Inflammatory macrophage (primary cell): ENCODE results near the gene TMOD4.
A peak's percentile ranks its signal among the peaks of the same experiment; 100 is the strongest.

Experiments used
- DNase-seq, 2 donors: peaks; one replicate each; pipeline ENCODE4 v3.0.0-alpha.2; 2020 to 2022

TMOD4 gene

GRCh38 chr1:151142411-151143056 lies 33.2 kb downstream of the TMOD4 start:
- DNase-seq, result no peak

- DNase-seq, result no peak
These were observed 38.0 kb downstream of the TMOD4 start for GRCh38 chr1:151137789-151138188.

- DNase-seq, result no peak
These were observed 40.1 kb downstream of the TMOD4 start for GRCh38 chr1:151135433-151136385.

- DNase-seq, result no peak
These were observed 40.8 kb downstream of the TMOD4 start for GRCh38 chr1:151134991-151135390.

GRCh38 chr1:151134396-151134795 lies 41.4 kb downstream of the TMOD4 start:
- no peak for DNase-seq

- no peak for DNase-seq
These were observed 42.6 kb downstream of the TMOD4 start for GRCh38 chr1:151133018-151133806.

- no peak for DNase-seq
These were observed 43.3 kb downstream of the TMOD4 start for GRCh38 chr1:151132335-151133017.

- no peak for DNase-seq
These were observed 44.0 kb downstream of the TMOD4 start for GRCh38 chr1:151131701-151132334.

GRCh38 chr1:151130987-151131586 lies 44.7 kb downstream of the TMOD4 start:
- DNase-seq, result peak; percentile 69 to 78

- DNase-seq, result no peak
These were observed 47.0 kb downstream of the TMOD4 start for GRCh38 chr1:151128800-151129199.

- no peak for DNase-seq
These were observed 50.9 kb downstream of the TMOD4 start for GRCh38 chr1:151124763-151125403.
